ENCODE measurements around the gene KSR1. TPM values are rescaled to one million over a fixed set of nuclear protein-coding genes. Genes with fewer than 3 reads are reported as not detected.

The KSR1 gene
- total RNA-seq, 1 donor = 6.5 TPM

DNA sequence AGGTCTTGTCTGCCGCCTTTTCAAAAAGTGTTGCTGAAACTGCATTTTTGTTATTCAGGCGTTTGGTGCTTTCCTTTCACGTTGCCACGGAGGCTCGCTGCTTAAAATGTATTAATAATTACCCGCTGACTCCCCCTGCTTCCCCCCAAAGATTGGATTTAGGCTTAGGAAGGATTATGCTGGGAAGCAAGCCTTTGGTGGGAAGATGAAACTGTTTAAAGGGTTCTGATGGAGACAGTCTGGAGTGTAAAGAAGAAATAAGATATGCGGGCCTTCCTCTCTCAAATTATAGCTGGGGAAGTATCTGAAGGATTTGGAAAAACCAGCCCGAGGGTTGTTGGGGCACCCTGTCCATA, 1.1 kb downstream of the KSR1 start:
- H3K4me1 ChIP-seq (ENCODE audit: insufficient read depth, low read length) = peaks cover 14% of the 10 kb centered on the region
- peak overlapping the region; percentile 59 for H2AFZ ChIP-seq (ENCODE audit: low read length)
- H3K9me3 ChIP-seq (ENCODE audit: low read depth, low read length) = no peaks in the 10 kb centered on the region
- DNase-seq (ENCODE audit: insufficient read length, low spot score, missing footprints) = peak; percentile 86
- peaks cover 52% of the 10 kb centered on the region for H3K27me3 ChIP-seq (ENCODE audit: insufficient read depth, low read length)
- H3K4me3 ChIP-seq (ENCODE audit: insufficient read depth, low read length) = peak overlapping the region; percentile 79
- H3K36me3 ChIP-seq (ENCODE audit: insufficient read depth, low read length) = no peaks in the 10 kb centered on the region
- H3K27ac ChIP-seq (ENCODE audit: low read depth, low read length) = peak overlapping the region; percentile 28
- peak overlapping the region; percentile 84 for H3K4me2 ChIP-seq (ENCODE audit: insufficient read depth, low read length)
- TF ChIP-seq, protein P1, sequence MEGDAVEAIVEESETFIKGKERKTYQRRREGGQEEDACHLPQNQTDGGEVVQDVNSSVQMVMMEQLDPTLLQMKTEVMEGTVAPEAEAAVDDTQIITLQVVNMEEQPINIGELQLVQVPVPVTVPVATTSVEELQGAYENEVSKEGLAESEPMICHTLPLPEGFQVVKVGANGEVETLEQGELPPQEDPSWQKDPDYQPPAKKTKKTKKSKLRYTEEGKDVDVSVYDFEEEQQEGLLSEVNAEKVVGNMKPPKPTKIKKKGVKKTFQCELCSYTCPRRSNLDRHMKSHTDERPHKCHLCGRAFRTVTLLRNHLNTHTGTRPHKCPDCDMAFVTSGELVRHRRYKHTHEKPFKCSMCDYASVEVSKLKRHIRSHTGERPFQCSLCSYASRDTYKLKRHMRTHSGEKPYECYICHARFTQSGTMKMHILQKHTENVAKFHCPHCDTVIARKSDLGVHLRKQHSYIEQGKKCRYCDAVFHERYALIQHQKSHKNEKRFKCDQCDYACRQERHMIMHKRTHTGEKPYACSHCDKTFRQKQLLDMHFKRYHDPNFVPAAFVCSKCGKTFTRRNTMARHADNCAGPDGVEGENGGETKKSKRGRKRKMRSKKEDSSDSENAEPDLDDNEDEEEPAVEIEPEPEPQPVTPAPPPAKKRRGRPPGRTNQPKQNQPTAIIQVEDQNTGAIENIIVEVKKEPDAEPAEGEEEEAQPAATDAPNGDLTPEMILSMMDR (IDR thresholded peaks at IDR 0.05; ENCODE audit: extremely low read depth, low read depth, low read length) = no peak
- H4K20me1 ChIP-seq (ENCODE audit: insufficient read depth, low read length) = peaks cover 20% of the 10 kb centered on the region
- H3K79me2 ChIP-seq (ENCODE audit: insufficient read depth, low read length) = no peaks in the 10 kb centered on the region

DNA sequence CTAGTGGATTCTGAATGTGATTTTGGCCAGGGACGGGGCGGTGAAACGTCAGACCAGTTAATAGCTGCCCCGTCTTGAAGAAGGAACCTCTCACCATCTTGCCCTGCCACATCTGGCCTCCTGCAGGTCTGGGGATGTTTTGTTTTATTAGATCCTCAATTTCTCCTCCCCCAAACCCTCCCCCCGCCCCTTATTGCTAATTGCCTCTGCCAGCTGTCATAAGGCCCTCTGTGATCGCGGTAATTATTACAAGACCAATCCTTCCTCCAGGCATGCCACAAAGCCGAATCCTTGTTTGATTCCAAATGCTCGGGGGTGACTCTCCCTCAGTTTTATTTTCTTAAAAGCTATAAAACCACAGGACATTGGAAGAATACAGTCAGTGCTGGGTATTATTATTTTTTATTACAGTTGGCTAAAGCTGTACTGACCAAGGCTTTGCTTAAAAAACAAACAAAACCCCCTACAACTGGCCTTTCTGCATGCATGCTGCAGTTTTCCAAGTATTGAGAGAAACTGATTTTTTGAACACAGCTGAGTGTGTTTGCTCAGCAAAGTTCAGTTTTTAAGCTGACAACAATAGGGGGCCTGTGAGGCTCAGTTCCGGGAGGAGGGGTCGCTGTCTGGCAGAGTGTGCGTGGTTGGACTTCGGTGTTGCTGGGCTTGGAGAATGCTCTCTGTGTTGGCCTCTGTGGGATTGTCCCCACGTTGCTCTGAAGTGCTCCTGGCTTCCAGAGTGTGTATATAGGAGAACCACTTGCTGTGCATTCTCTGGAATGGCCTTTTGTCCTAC, 1.7 kb downstream of the KSR1 start:
- Histone ChIP-seq H3K36me3 (ENCODE audit: insufficient read depth, low read length) (no peaks in the 10 kb centered on the region), H3K4me2 (ENCODE audit: insufficient read depth, low read length) (peak overlapping the region; percentile 84), H3K27me3 (ENCODE audit: insufficient read depth, low read length) (peaks cover 52% of the 10 kb centered on the region), H3K79me2 (ENCODE audit: insufficient read depth, low read length) (no peaks in the 10 kb centered on the region), H3K27ac (ENCODE audit: low read depth, low read length) (no peak overlapping the region), H4K20me1 (ENCODE audit: insufficient read depth, low read length) (peaks cover 22% of the 10 kb centered on the region), H3K9me3 (ENCODE audit: low read depth, low read length) (no peaks in the 10 kb centered on the region), H3K4me3 (ENCODE audit: insufficient read depth, low read length) (peak overlapping the region; percentile 79), H2AFZ (ENCODE audit: low read length) (peak overlapping the region; percentile 59), H3K4me1 (ENCODE audit: insufficient read depth, low read length) (peaks cover 14% of the 10 kb centered on the region)
- peak; percentile 78 for DNase-seq (ENCODE audit: insufficient read length, low spot score, missing footprints)
- TF ChIP-seq, protein P1 (IDR thresholded peaks at IDR 0.05; ENCODE audit: extremely low read depth, low read depth, low read length) = no peak

DNA sequence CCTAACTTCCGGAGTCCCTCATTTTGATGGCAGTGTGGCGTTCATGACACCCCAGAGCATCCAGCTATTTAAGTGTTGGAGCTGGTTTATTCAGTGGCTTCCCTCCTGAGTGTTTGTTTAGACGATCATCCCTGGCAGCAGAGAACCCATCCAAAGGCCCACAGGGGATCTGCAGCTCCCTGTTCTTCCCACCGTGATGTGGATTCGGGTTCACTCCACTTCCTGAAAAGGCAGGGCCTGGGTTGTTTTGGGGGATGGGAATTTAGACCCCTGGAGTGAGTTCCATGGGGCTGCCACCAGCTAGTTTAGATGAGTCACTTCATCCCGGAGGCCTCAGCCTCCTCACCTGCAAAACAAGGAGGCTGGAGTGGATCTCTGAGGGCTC, 2.3 kb downstream of the KSR1 start:
- H4K20me1 ChIP-seq (ENCODE audit: insufficient read depth, low read length) = peaks cover 24% of the 10 kb centered on the region
- H3K36me3 ChIP-seq (ENCODE audit: insufficient read depth, low read length) = no peaks in the 10 kb centered on the region
- H3K4me3 ChIP-seq (ENCODE audit: insufficient read depth, low read length) = peak overlapping the region; percentile 32
- H3K27ac ChIP-seq (ENCODE audit: low read depth, low read length) = no peak overlapping the region
- H3K79me2 ChIP-seq (ENCODE audit: insufficient read depth, low read length) = no peaks in the 10 kb centered on the region
- no peak overlapping the region for H2AFZ ChIP-seq (ENCODE audit: low read length)
- peaks cover 48% of the 10 kb centered on the region for H3K27me3 ChIP-seq (ENCODE audit: insufficient read depth, low read length)
- H3K4me1 ChIP-seq (ENCODE audit: insufficient read depth, low read length) = peaks cover 14% of the 10 kb centered on the region
- DNase-seq (ENCODE audit: insufficient read length, low spot score, missing footprints) = no peak
- TF ChIP-seq, protein P1 (IDR thresholded peaks at IDR 0.05; ENCODE audit: extremely low read depth, low read depth, low read length) = no peak
- no peaks in the 10 kb centered on the region for H3K9me3 ChIP-seq (ENCODE audit: low read depth, low read length)
- H3K4me2 ChIP-seq (ENCODE audit: insufficient read depth, low read length) = peak overlapping the region; percentile 84

DNA sequence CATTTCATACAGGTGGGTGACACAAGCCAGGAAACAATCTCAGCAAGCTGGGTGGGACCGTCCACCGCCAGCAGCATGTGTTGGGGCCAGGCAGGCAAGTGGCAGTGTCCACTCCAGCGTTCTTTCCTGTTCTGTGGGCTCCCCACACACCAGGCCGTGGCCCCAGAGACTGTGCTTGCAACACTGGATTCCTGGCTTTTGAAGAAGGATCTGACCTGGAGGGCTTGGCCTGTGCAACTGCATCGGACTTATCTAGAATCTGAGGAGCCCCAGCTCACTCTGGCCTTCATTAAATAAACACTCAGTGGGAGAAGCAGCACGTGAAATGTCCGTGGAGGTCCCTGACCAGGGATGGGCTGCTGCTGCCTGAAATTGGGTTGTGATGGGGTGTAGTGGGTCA, 3.2 kb downstream of the KSR1 start:
- no peaks in the 10 kb centered on the region for H3K36me3 ChIP-seq (ENCODE audit: insufficient read depth, low read length)
- no peak overlapping the region for H2AFZ ChIP-seq (ENCODE audit: low read length)
- H3K4me1 ChIP-seq (ENCODE audit: insufficient read depth, low read length) = peaks cover 14% of the 10 kb centered on the region
- no peaks in the 10 kb centered on the region for H3K9me3 ChIP-seq (ENCODE audit: low read depth, low read length)
- TF ChIP-seq, protein P1 (IDR thresholded peaks at IDR 0.05; ENCODE audit: extremely low read depth, low read depth, low read length) = no peak
- no peak overlapping the region for H3K4me3 ChIP-seq (ENCODE audit: insufficient read depth, low read length)
- peaks cover 43% of the 10 kb centered on the region for H3K27me3 ChIP-seq (ENCODE audit: insufficient read depth, low read length)
- no peaks in the 10 kb centered on the region for H3K79me2 ChIP-seq (ENCODE audit: insufficient read depth, low read length)
- H3K4me2 ChIP-seq (ENCODE audit: insufficient read depth, low read length) = no peak overlapping the region
- DNase-seq (ENCODE audit: insufficient read length, low spot score, missing footprints) = no peak
- H4K20me1 ChIP-seq (ENCODE audit: insufficient read depth, low read length) = peaks cover 29% of the 10 kb centered on the region
- H3K27ac ChIP-seq (ENCODE audit: low read depth, low read length) = no peak overlapping the region

All from osteoblast (primary cell).